ENCODE data around the gene ECHS1.

- TF ChIP-seq GABPA (IDR thresholded peaks at IDR 0.05; ENCODE audit: low read depth) (no peak), MXI1 (IDR thresholded peaks at IDR 0.05; ENCODE audit: low read depth, low read length) (no peak), GATA2 (CRISPR knock-in tag; IDR thresholded peaks at IDR 0.05) (no peak), REST (IDR thresholded peaks at IDR 0.05; ENCODE audit: low read depth, low read length) (no peak), TEAD4 (IDR thresholded peaks at IDR 0.05; ENCODE audit: borderline replicate concordance, insufficient read depth) (no peak), RAD21 (IDR thresholded peaks at IDR 0.05; ENCODE audit: low read length) (no peak), SIN3A (IDR thresholded peaks at IDR 0.05; ENCODE audit: borderline replicate concordance, low read depth, low read length) (no peak)
- TF ChIP-seq, protein P1, sequence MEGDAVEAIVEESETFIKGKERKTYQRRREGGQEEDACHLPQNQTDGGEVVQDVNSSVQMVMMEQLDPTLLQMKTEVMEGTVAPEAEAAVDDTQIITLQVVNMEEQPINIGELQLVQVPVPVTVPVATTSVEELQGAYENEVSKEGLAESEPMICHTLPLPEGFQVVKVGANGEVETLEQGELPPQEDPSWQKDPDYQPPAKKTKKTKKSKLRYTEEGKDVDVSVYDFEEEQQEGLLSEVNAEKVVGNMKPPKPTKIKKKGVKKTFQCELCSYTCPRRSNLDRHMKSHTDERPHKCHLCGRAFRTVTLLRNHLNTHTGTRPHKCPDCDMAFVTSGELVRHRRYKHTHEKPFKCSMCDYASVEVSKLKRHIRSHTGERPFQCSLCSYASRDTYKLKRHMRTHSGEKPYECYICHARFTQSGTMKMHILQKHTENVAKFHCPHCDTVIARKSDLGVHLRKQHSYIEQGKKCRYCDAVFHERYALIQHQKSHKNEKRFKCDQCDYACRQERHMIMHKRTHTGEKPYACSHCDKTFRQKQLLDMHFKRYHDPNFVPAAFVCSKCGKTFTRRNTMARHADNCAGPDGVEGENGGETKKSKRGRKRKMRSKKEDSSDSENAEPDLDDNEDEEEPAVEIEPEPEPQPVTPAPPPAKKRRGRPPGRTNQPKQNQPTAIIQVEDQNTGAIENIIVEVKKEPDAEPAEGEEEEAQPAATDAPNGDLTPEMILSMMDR (IDR thresholded peaks at IDR 0.05), result no peak
These were observed 16.0 kb upstream of the ECHS1 start for GRCh38 chr10:133388973-133389818.
